H1 (cell line): ENCODE measurements around the gene CAMKMT. TPM values are rescaled to one million over a fixed set of nuclear protein-coding genes. Genes with fewer than 3 reads are reported as not detected.

Experiments
- CTCF ChIA-PET: fragments of 300-600 bp; sonication (Branson Sonifier 250); formaldehyde crosslinking; loops from one replicate; lab custom pipeline; 2021; ENCODE audit not compliant: partially characterized antibody; lab: Charles Lee
- POLR2A ChIA-PET: fragments of 300-600 bp; sonication (Branson Sonifier 250); formaldehyde crosslinking; loops from one replicate; lab custom pipeline; 2021; ENCODE audit warnings: inconsistent platforms; ENCODE audit not compliant: partially characterized antibody; lab: Charles Lee
- DNase-seq, 2 experiments: peaks; one replicate each; pipeline versions ENCODE4 v3.0.0 to v3.0.0-alpha.2; 2010 to 2022; ENCODE audit warnings: low spot score in 2 of 2, low read depth in 1 of 2, mixed read lengths in 1 of 2
- FAIRE-seq: peaks from 2 replicates; lab custom pipeline; 2011; peaks lifted over from hg19 to GRCh38; lab: Jason Lieb, UNC
- H2AFZ ChIP-seq: 2 replicates; pipeline ENCODE4 v1.8.1; 2012; ENCODE audit warnings: low read length, inconsistent platforms
- H2AK5ac ChIP-seq: 2 replicates; pipeline ENCODE4 v1.6.1; 2013; ENCODE audit warnings: low read depth, low read length
- H2BK120ac ChIP-seq: replicated peaks from 2 replicates; pipeline ENCODE3; 2013; ENCODE audit warnings: low read depth, low read length, inconsistent platforms
- H2BK12ac ChIP-seq: 2 replicates; pipeline ENCODE4 v1.6.1; 2013; ENCODE audit warnings: low read depth, low read length
- H2BK15ac ChIP-seq: 2 replicates; pipeline ENCODE4 v1.6.1; 2013; ENCODE audit warnings: low read length
- H2BK20ac ChIP-seq: 2 replicates; pipeline ENCODE4 v1.6.1; 2013; ENCODE audit warnings: low read length
- H2BK5ac ChIP-seq: 2 replicates; pipeline ENCODE4 v1.6.1; 2013; ENCODE audit warnings: low read depth, low read length
- H3K14ac ChIP-seq: 2 replicates; pipeline ENCODE4 v1.6.1; 2013; ENCODE audit warnings: inconsistent platforms; ENCODE audit not compliant: insufficient read length
- H3K18ac ChIP-seq: 2 replicates; pipeline ENCODE4 v1.6.1; 2013; ENCODE audit warnings: low read length; ENCODE audit errors: extremely low read depth
- H3K23ac ChIP-seq: 2 replicates; pipeline ENCODE4 v1.6.1; 2013; ENCODE audit warnings: inconsistent platforms; ENCODE audit not compliant: insufficient read length
- H3K23me2 ChIP-seq: 2 replicates; pipeline ENCODE4 v1.6.1; 2013; ENCODE audit warnings: low read depth, low read length
- H3K27ac ChIP-seq: 2 replicates; pipeline ENCODE4 v1.6.1; 2011; ENCODE audit warnings: low read depth, low read length, inconsistent platforms
- H3K27me3 ChIP-seq, 4 experiments: replicated peaks in 1 of 4; 1 replicate in 1 of 4; 2 replicates in 3 of 4; pipeline versions ENCODE4 v1.6.1 to v1.8.1; 2011 to 2013; ENCODE audit warnings: low read length in 3 of 4, mild to moderate bottlenecking in 3 of 4, inconsistent platforms in 2 of 4, mixed read lengths in 2 of 4, moderate library complexity in 1 of 4; ENCODE audit not compliant: control insufficient read depth in 3 of 4, insufficient read depth in 3 of 4; ENCODE audit errors: extremely low read depth in 1 of 4
- H3K36me3 ChIP-seq, 4 experiments: 2 replicates each; pipeline versions ENCODE4 v1.6.1 to v1.8.1; 2011 to 2013; ENCODE audit warnings: mild to moderate bottlenecking in 4 of 4, low read length in 3 of 4, moderate library complexity in 2 of 4, control low read depth in 1 of 4, inconsistent platforms in 1 of 4; ENCODE audit not compliant: insufficient read depth in 4 of 4, control insufficient read depth in 2 of 4
- H3K4ac ChIP-seq: replicated peaks from 2 replicates; pipeline ENCODE3; 2013; ENCODE audit warnings: low read length, low read depth, mixed read lengths, inconsistent platforms; ENCODE audit not compliant: insufficient read length
- H3K4me1 ChIP-seq, 4 experiments: replicated peaks in 1 of 4; 1 replicate in 1 of 4; 2 replicates in 3 of 4; pipeline versions ENCODE4 v1.6.1 to v1.8.1; 2011 to 2013; ENCODE audit warnings: low read length in 3 of 4, inconsistent platforms in 2 of 4, mixed read lengths in 1 of 4; ENCODE audit not compliant: insufficient read depth in 4 of 4, control insufficient read depth in 3 of 4
- H3K4me2 ChIP-seq, 2 experiments: 2 replicates each; pipeline versions ENCODE4 v1.6.1 to v1.8.1; 2011 to 2013; ENCODE audit warnings: low read depth in 2 of 2, low read length in 2 of 2, control low read depth in 1 of 2, inconsistent platforms in 1 of 2, mild to moderate bottlenecking in 1 of 2; ENCODE audit not compliant: insufficient read depth in 1 of 2
- H3K4me3 ChIP-seq, 4 experiments: fragments of 200-600, 300-600 bp in 1 of 4; sonication (generic), shearing (Covaris generic), sonication (Bioruptor Twin) in 1 of 4; 2 replicates each; pipeline versions ENCODE4 v1.5.1 to v1.8.1; 2011 to 2016; ENCODE audit warnings: low read length in 4 of 4, low read depth in 3 of 4, control low read depth in 2 of 4, inconsistent platforms in 2 of 4, mild to moderate bottlenecking in 2 of 4, mixed read lengths in 1 of 4, moderate library complexity in 1 of 4; ENCODE audit not compliant: insufficient read depth in 2 of 4; ENCODE audit errors: extremely low read depth in 1 of 4
- H3K56ac ChIP-seq: replicated peaks from 2 replicates; pipeline ENCODE3; 2013; ENCODE audit warnings: low read depth, mild to moderate bottlenecking, mixed read lengths, low read length, inconsistent platforms; ENCODE audit not compliant: insufficient read length
- H3K79me1 ChIP-seq: 2 replicates; pipeline ENCODE4 v1.6.1; 2013; ENCODE audit warnings: low read depth, low read length, control low read depth
- H3K79me2 ChIP-seq, 2 experiments: 2 replicates each; pipeline versions ENCODE4 v1.6.1 to v1.8.1; 2012 to 2013; ENCODE audit warnings: low read length in 2 of 2, mild to moderate bottlenecking in 2 of 2, inconsistent platforms in 1 of 2; ENCODE audit not compliant: insufficient read depth in 2 of 2, control insufficient read depth in 1 of 2
- H3K9ac ChIP-seq, 4 experiments: replicated peaks in 1 of 4; 1 replicate in 1 of 4; 2 replicates in 3 of 4; pipeline versions ENCODE4 v1.6.1 to v1.8.1; 2011 to 2013; ENCODE audit warnings: low read depth in 3 of 4, low read length in 3 of 4, control low read depth in 2 of 4, mild to moderate bottlenecking in 2 of 4, moderate library complexity in 2 of 4, inconsistent platforms in 1 of 4; ENCODE audit errors: extremely low read depth in 1 of 4
- H3K9me3 ChIP-seq, 2 experiments: 2 replicates each; pipeline versions ENCODE4 v1.6.1 to v1.8.1; 2012 to 2013; ENCODE audit warnings: mild to moderate bottlenecking in 2 of 2, moderate library complexity in 2 of 2, control low read depth in 1 of 2, inconsistent platforms in 1 of 2, low read depth in 1 of 2, low read length in 1 of 2, mixed read lengths in 1 of 2; ENCODE audit not compliant: insufficient read depth in 2 of 2
- H4K20me1 ChIP-seq, 2 experiments: replicated peaks in 1 of 2; 2 replicates each; pipeline versions ENCODE3 to v1.8.1; 2011 to 2013; ENCODE audit warnings: inconsistent platforms in 2 of 2, low read length in 2 of 2, mild to moderate bottlenecking in 1 of 2; ENCODE audit not compliant: insufficient read depth in 2 of 2, control insufficient read depth in 1 of 2
- H4K5ac ChIP-seq: 2 replicates; pipeline ENCODE4 v1.6.1; 2013; ENCODE audit warnings: low read length, low read depth, mixed read lengths, inconsistent platforms; ENCODE audit not compliant: insufficient read length
- H4K8ac ChIP-seq: 2 replicates; pipeline ENCODE4 v1.8.0; 2013; ENCODE audit warnings: mild to moderate bottlenecking, moderate library complexity, low read length, inconsistent platforms; ENCODE audit not compliant: insufficient read depth; ENCODE audit errors: extremely low read depth
- H4K91ac ChIP-seq: replicated peaks from 2 replicates; pipeline ENCODE3; 2013; ENCODE audit warnings: low read length, mixed read lengths, inconsistent platforms; ENCODE audit not compliant: insufficient read length
- EGR1 ChIP-seq: IDR thresholded peaks from 2 replicates; pipeline ENCODE4 v1.6.1; 2011; ENCODE audit warnings: low read depth, low read length, borderline replicate concordance
- POLR2A ChIP-seq, 2 experiments: IDR thresholded peaks; 1 replicate in 1 of 2; 2 replicates in 1 of 2; pipeline ENCODE4 v1.6.1; 2011; ENCODE audit warnings: low read depth in 2 of 2, low read length in 2 of 2, mild to moderate bottlenecking in 2 of 2; ENCODE audit errors: control extremely low read depth in 1 of 2
- RNF2 ChIP-seq: fragments of 200-900, 300-1000 bp; sonication (generic); IDR thresholded peaks from 2 replicates; pipeline ENCODE4 v1.7.1; 2016; ENCODE audit warnings: borderline replicate concordance, low read depth, mild to moderate bottlenecking, antibody characterized with exemption, low read length; ENCODE audit not compliant: poor library complexity, severe bottlenecking; ENCODE audit errors: missing control alignments
- SUZ12 ChIP-seq: fragments of 200-600 bp; sonication (generic); IDR thresholded peaks from 2 replicates; pipeline ENCODE4 v1.6.1; 2012; ENCODE audit warnings: mild to moderate bottlenecking, inconsistent platforms, low read length, moderate library complexity, mixed read lengths
- polyA plus RNA-seq, 7 experiments: library from polyadenylated mRNA; depleted of rRNA in 3 of 7; stranded (reverse) in 5 of 7; unstranded in 2 of 7; fragments of >200 nt in 5 of 7; fragments of 200-250 nt in 2 of 7; gene quantifications; 1 replicate in 5 of 7; 2 replicates in 1 of 7; 4 replicates in 1 of 7; pipeline versions ENCODE4 v1.2.1 to v1.2.3, GENCODE V29; 2011 to 2013; ENCODE audit warnings: missing spikeins in 2 of 7, mixed read lengths in 2 of 7
- total RNA-seq: library from RNA; stranded (reverse); fragmentation: NEBNext Ultra II Directional; extraction: Animal tissue kit (Norgen Biotek cat#: 25700); gene quantifications from 2 replicates; pipeline ENCODE4 v1.2.1, GENCODE V29; 2021

The CAMKMT gene
- total and polyA plus RNA-seq, 2 of the 8 experiments (the other 6 are each of a cell fraction or from before 2014, with no cell fraction given), result 14.7 to 22.4 TPM

GRCh38 chr2:44371445-44371844 lies 9.7 kb downstream of the CAMKMT start:
- no peaks in the 10 kb centered on the region for H4K20me1 ChIP-seq
- no peak overlapping the region for H2BK12ac ChIP-seq
- no peaks in the 10 kb centered on the region for H3K9me3 ChIP-seq
- CTCF ChIA-PET, result interaction anchor here (1.7 kb wide), 1 partner anchor 10 kb away, joined by 7 read pairs; the partner anchor contains the start of genes CAMKMT and PREPL
- DNase-seq (no peak), FAIRE-seq (no peak)
- H3K79me2 ChIP-seq, result peaks cover 2 to 38% of the 10 kb centered on the region in 2 experiments; a peak in 3 of 4 replicates
- no peak overlapping the region for H3K18ac ChIP-seq
- H2BK15ac ChIP-seq, result no peak overlapping the region
- H2BK5ac ChIP-seq, result no peak overlapping the region
- H4K5ac ChIP-seq, result no peak overlapping the region
- peaks cover 0 to 2% (median 0%) of the 10 kb centered on the region in 4 experiments; a peak in 1 of 7 replicates for H3K4me1 ChIP-seq
- no peak overlapping the region for H2BK120ac ChIP-seq
- H3K4ac ChIP-seq, result no peak overlapping the region
- POLR2A ChIA-PET, result no interaction called here
- H3K4me2 ChIP-seq, result no peak overlapping the region
- no peak overlapping the region for H2AK5ac ChIP-seq
- no peak overlapping the region for H3K27ac ChIP-seq
- no peaks in the 10 kb centered on the region for H3K27me3 ChIP-seq
- no peak overlapping the region for H2BK20ac ChIP-seq
- H3K36me3 ChIP-seq, result no peaks in the 10 kb centered on the region; a peak in 1 of 8 replicates
- H3K56ac ChIP-seq, result no peak overlapping the region
- TF ChIP-seq EGR1, result no peak
- no peak for TF ChIP-seq POLR2A (IDR thresholded peaks at IDR 0.05; ENCODE audit: control extremely low read depth in 1 of 2, low read depth in 2 of 2, low read length in 2 of 2)
- TF ChIP-seq RNF2, result no peak
- no peak for TF ChIP-seq SUZ12
- H3K4me3 ChIP-seq, result no peak overlapping the region
- no peaks in the 10 kb centered on the region for H3K23me2 ChIP-seq
- H4K8ac ChIP-seq, result no peak overlapping the region
- no peaks in the 10 kb centered on the region; the same call in 1 of the 2 replicates for H3K79me1 ChIP-seq
- H2AFZ ChIP-seq, result no peak overlapping the region
- H3K23ac ChIP-seq, result no peak overlapping the region
- H3K9ac ChIP-seq, result no peak overlapping the region
- H4K91ac ChIP-seq, result no peak overlapping the region
- no peak overlapping the region for H3K14ac ChIP-seq
